ENCODE measurements around the gene RNLS. TPM values are rescaled to one million over a fixed set of nuclear protein-coding genes. Genes with fewer than 3 reads are reported as not detected.

Gene RNLS
- total RNA-seq, 1 experiment from 2014 or later: not detected

GRCh38 chr10:88592906-88593305 lies 9.8 kb upstream of the RNLS start:
- intact Hi-C loops (cut with micrococcal nuclease): no loop called here
- DNase-seq (ENCODE audit: low read depth, low spot score) (no peak), ATAC-seq (no peak)
- Histone ChIP-seq H3K4me2 (ENCODE audit: low read length) (no peak overlapping the region), H3K36me3 (ENCODE audit: control insufficient read depth in 1 of 2, insufficient read depth in 2 of 2, low read length in 2 of 2) (no peaks in the 10 kb centered on the region), H3K27ac (ENCODE audit: low read depth, low read length) (no peak overlapping the region), H3K4me3 (replicated peaks in 1 of 2; ENCODE audit: low read depth in 1 of 2, low read length in 2 of 2) (no peak overlapping the region), H3K27me3 (ENCODE audit: insufficient read depth, low read length) (no peaks in the 10 kb centered on the region), H3K9me3 (ENCODE audit: control insufficient read depth in 1 of 2, insufficient read depth in 1 of 2, low read depth in 1 of 2, low read length in 2 of 2) (no peaks in the 10 kb centered on the region), H2AFZ (ENCODE audit: low read depth, low read length, poor library complexity, severe bottlenecking) (no peak overlapping the region), H4K20me1 (ENCODE audit: insufficient read depth) (no peaks in the 10 kb centered on the region), H3K9ac (ENCODE audit: low read length) (no peak overlapping the region), H3K79me2 (ENCODE audit: insufficient read depth, low read length) (no peaks in the 10 kb centered on the region), H3K9me2 (ENCODE audit: insufficient read depth) (no peaks in the 10 kb centered on the region), H3K4me1 (ENCODE audit: control insufficient read depth in 1 of 2, insufficient read depth in 2 of 2, low read length in 2 of 2) (peaks cover 0 to 7% of the 10 kb centered on the region in 2 experiments; a peak in 1 of 4 replicates)
- CTCF ChIA-PET: no interaction called here
- POLR2A ChIA-PET: no interaction called here
- RAD21 ChIA-PET (ENCODE audit: low non-redundant PET in 1 of 2, low total read pairs in 2 of 2, uncharacterized antibody in 2 of 2, unreplicated experiment in 2 of 2): no interaction called here
- BruUV-seq (replicated peaks): no TSS peak
- TF ChIP-seq ELF1 (IDR thresholded peaks at IDR 0.05; ENCODE audit: borderline replicate concordance, low read depth) (no peak), JUND (IDR thresholded peaks at IDR 0.05) (no peak), POLR2A (IDR thresholded peaks at IDR 0.05; ENCODE audit: borderline replicate concordance, extremely low read depth, insufficient read depth, insufficient read length) (no peak), EZH2 (IDR thresholded peaks at IDR 0.05) (no peak), YY1 (IDR thresholded peaks at IDR 0.05; ENCODE audit: extremely low read depth, insufficient replicate concordance, low read depth, low read length) (no peak), CBX3 (IDR thresholded peaks at IDR 0.05; ENCODE audit: low read depth) (no peak), RAD21 (IDR thresholded peaks at IDR 0.05; ENCODE audit: low read depth) (no peak), EGR1 (IDR thresholded peaks at IDR 0.05; ENCODE audit: low read depth) (no peak), ZBTB33 (IDR thresholded peaks at IDR 0.05; ENCODE audit: extremely low read depth, insufficient replicate concordance, low read length) (no peak), ATF3 (IDR thresholded peaks at IDR 0.05) (no peak)

Data from HCT116 (cell line).